Colonic mucosa (tissue), 4 donors: ENCODE measurements around the gene TRPM2. TPM values are rescaled to one million over a fixed set of nuclear protein-coding genes. Genes with fewer than 3 reads are reported as not detected.

Experiments used
- DNase-seq: peaks from one replicate; pipeline ENCODE4 v3.0.0-alpha.2; 2020
- H3K27ac ChIP-seq: fragments of 200-600 bp; one replicate; pipeline ENCODE4 v1.8.0; 2021
- H3K27me3 ChIP-seq: fragments of 200-600 bp; one replicate; pipeline ENCODE4 v1.8.0; 2021
- H3K36me3 ChIP-seq: fragments of 200-600 bp; one replicate; pipeline ENCODE4 v1.8.0; 2021
- H3K4me1 ChIP-seq: fragments of 200-600 bp; one replicate; pipeline ENCODE4 v1.8.0; 2021; ENCODE audit warnings: mild to moderate bottlenecking
- H3K4me3 ChIP-seq: fragments of 200-600 bp; one replicate; pipeline ENCODE4 v1.8.0; 2021
- H3K9ac ChIP-seq, 2 donors: one replicate each; pipeline ENCODE4 v1.7.0; 2013; ENCODE audit warnings: control low read depth in 2 of 2, low read depth in 2 of 2, low read length in 2 of 2
- H3K9me3 ChIP-seq: fragments of 200-600 bp; one replicate; pipeline ENCODE4 v1.8.0; 2021
- CTCF ChIP-seq: fragments of 200-600 bp; IDR thresholded peaks from one replicate; pipeline ENCODE4 v1.8.0; 2022; ENCODE audit warnings: antibody characterized with exemption, mild to moderate bottlenecking
- intact Hi-C: fragments of 100-400 bp; cut with DNase I; formaldehyde crosslinking; loops from one replicate; pipeline ENCODE4 v1.14.1; 2022
- total RNA-seq, 2 donors: library from RNA; stranded (reverse); fragmentation: NEBNext Ultra II Directional in 1 of 2; extraction: Animal tissue kit (Norgen Biotek cat#: 25700) in 1 of 2; gene quantifications; one replicate each; pipeline ENCODE4 v1.2.1, GENCODE V29; 2021
- donor health status: healthy.
- donor health status: DM: no; HTN: no; CAD: no.
- donor health status: DM: no; HTN: no; CAD: no.

The TRPM2 gene
- total RNA-seq, 2 donors from 2014 or later, result 2.6 to 4.2 TPM

- DNase-seq, result no peak
- Histone ChIP-seq H3K4me1 (no peaks in the 10 kb centered on the region), H3K27ac (no peak overlapping the region), H3K9ac (no peak overlapping the region), H3K36me3 (no peaks in the 10 kb centered on the region), H3K4me3 (no peak overlapping the region), H3K27me3 (no peaks in the 10 kb centered on the region), H3K9me3 (no peaks in the 10 kb centered on the region)
- intact Hi-C loops, result no loop called here
- TF ChIP-seq CTCF, result no peak
These were observed 52.8 kb downstream of the TRPM2 start for GRCh38 chr21:44405948-44406872.

GRCh38 chr21:44406953-44407352 lies 53.5 kb downstream of the TRPM2 start:
- DNase-seq, result no peak
- intact Hi-C loops, result no loop called here
- Histone ChIP-seq H3K4me1 (no peaks in the 10 kb centered on the region), H3K4me3 (no peak overlapping the region), H3K27ac (no peak overlapping the region), H3K27me3 (no peaks in the 10 kb centered on the region), H3K9ac (no peak overlapping the region), H3K36me3 (no peaks in the 10 kb centered on the region), H3K9me3 (no peaks in the 10 kb centered on the region)
- TF ChIP-seq CTCF, result no peak

- no peak overlapping the region for H3K27ac ChIP-seq
- no peak for DNase-seq
- no peaks in the 10 kb centered on the region for H3K4me1 ChIP-seq
- no peaks in the 10 kb centered on the region for H3K9me3 ChIP-seq
- H3K36me3 ChIP-seq, result no peaks in the 10 kb centered on the region
- TF ChIP-seq CTCF, result no peak
- no peak overlapping the region for H3K9ac ChIP-seq
- H3K4me3 ChIP-seq, result no peak overlapping the region
- no peaks in the 10 kb centered on the region for H3K27me3 ChIP-seq
- intact Hi-C loops, result no loop called here
These were observed 54.1 kb downstream of the TRPM2 start for GRCh38 chr21:44407493-44407892.

GRCh38 chr21:44408226-44408625 lies 54.8 kb downstream of the TRPM2 start:
- Histone ChIP-seq H3K4me1 (no peaks in the 10 kb centered on the region), H3K27ac (no peak overlapping the region), H3K9me3 (no peaks in the 10 kb centered on the region), H3K9ac (no peak overlapping the region), H3K36me3 (no peaks in the 10 kb centered on the region), H3K4me3 (no peak overlapping the region), H3K27me3 (no peaks in the 10 kb centered on the region)
- TF ChIP-seq CTCF, result no peak
- DNase-seq, result no peak
- intact Hi-C loops, result no loop called here

- TF ChIP-seq CTCF, result no peak
- intact Hi-C loops, result no loop called here
- Histone ChIP-seq H3K27me3 (no peaks in the 10 kb centered on the region), H3K9ac (no peak overlapping the region), H3K9me3 (no peaks in the 10 kb centered on the region), H3K4me3 (no peak overlapping the region), H3K36me3 (no peaks in the 10 kb centered on the region), H3K27ac (no peak overlapping the region), H3K4me1 (no peaks in the 10 kb centered on the region)
- DNase-seq, result no peak
These were observed 60.3 kb downstream of the TRPM2 start for GRCh38 chr21:44413566-44414290.
